IPS DF 19.7 (cell line): ENCODE measurements around the gene METRNL.
"Not testable (repeated sequence)": the region's sequence is repeated elsewhere in the genome, so short reads cannot be mapped to it uniquely, and the experiment has no call there.

ENCODE experiments used
- DNase-seq: peaks from one replicate; pipeline ENCODE4 v3.0.0-alpha.2; 2013; ENCODE audit warnings: low read depth, low spot score

The METRNL gene, protein sequence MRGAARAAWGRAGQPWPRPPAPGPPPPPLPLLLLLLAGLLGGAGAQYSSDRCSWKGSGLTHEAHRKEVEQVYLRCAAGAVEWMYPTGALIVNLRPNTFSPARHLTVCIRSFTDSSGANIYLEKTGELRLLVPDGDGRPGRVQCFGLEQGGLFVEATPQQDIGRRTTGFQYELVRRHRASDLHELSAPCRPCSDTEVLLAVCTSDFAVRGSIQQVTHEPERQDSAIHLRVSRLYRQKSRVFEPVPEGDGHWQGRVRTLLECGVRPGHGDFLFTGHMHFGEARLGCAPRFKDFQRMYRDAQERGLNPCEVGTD

GRCh38 chr17:83079352-83079747, at the start of gene METRNL:
Gene METRNL, plus strand, starts transcription at chr17:83079609. Its CDS starts 207 bp downstream, at chr17:83079816.
- DNase-seq = no peak

DNA sequence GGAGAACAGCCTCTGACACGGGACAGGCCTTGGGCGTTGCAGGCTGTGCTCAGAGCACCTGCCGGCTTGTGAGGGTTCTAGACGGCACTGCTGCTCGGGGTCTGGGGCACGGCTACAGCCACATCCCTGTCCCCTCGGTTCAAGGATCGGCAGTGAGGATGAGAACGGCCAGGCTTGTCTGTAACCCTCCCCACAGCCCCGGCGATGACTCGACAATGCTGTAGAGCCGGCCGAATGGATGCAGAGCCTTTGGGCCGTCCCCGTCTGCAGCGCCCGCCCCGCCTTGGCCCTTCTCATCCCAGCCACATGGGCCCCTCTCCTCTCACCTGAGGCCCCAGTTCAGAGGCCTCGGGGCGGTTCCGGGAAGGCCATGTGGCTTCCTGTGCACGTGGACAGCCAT, 49.0 kb upstream of the METRNL start:
- DNase-seq = no peak

GRCh38 chr17:83031321-83031945, 48.0 kb upstream of the METRNL start:
- DNase-seq = no peak

DNA sequence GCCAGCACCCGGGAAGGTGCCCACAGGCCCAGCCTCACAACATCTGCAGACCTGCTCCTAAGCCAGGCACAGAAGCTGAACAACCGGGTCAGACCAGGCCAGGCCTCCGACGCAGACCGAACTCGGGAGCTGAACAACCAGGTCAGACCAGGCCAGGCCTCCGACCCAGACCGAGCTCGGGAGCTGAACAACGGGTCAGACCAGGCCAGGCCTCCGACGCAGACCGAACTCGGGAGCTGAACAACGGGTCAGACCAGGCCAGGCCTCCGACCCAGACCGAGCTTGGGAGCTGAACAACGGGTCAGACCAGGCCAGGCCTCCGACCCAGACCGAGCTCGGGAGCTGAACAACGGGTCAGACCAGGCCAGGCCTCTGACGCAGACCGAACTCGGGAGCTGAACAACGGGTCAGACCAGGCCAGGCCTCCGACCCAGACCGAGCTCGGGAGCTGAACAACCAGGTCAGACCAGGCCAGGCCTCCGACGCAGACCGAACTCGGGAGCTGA, 47.4 kb upstream of the METRNL start:
- not testable (repeated sequence) for DNase-seq

DNA sequence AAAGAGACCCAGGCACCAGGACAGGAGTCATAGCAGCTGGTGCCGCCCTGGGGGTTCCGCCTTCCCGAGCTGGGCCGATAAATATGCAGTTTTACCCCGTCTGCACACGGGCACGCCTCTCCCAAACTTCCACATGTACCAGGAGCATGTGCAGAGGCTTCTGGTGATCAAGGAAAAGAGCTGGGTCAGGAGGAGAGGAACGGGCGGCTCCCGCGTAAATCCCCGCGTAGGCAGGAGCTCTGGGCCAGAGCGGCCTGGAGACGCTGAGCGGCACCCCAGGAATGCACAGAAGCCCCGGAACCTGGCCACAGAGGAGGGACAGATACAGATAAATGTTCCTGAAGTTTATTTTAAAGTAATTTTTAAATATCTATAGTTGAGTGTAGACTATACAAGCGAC, 46.6 kb upstream of the METRNL start:
- no peak for DNase-seq

DNA sequence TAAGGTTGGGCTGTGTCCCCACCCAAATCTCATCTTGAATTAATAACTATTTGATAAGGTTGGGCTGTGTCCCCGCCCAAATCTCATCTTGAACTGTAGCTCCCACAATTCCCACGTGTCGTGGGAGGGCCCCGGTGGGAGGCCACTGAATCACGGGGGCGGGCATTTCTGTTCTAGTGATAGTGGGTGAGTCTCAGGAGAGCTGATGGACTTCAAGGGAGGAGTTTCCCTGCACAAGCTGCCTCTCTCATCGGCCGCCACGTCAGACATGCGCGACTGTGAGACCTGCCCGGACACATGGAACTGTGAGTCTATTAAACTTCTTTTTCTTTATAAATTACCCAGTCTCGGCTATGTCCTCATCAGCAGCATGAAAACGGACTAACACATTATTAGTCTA, 44.9 kb upstream of the METRNL start:
- no peak for DNase-seq

- no peak for DNase-seq
These were observed 43.7 kb upstream of the METRNL start for GRCh38 chr17:83035722-83036121.

GRCh38 chr17:83036193-83036592, 43.2 kb upstream of the METRNL start:
- DNase-seq = no peak

DNA sequence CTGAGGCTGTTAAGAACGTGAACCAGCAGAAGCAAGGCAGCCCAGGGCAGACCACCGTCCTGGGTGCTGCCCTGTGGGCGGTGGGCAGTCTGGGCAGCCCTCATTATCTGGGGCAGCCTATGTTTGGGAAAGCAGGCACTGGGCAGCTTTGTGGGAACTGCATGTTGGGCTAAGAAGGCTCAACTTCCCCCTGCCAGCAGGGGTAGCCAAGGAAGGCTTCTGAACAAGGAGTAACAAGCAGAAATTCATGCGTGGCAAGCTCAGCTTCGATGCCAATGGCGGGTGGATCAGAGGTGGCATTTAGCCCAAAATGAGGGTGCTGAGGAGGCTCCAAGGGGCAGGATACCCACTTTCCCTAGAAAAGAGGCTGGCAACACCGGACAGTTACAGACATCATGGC, 42.7 kb upstream of the METRNL start:
- no peak for DNase-seq

- DNase-seq = no peak
These were observed 42.1 kb upstream of the METRNL start for GRCh38 chr17:83037084-83037873.

DNA sequence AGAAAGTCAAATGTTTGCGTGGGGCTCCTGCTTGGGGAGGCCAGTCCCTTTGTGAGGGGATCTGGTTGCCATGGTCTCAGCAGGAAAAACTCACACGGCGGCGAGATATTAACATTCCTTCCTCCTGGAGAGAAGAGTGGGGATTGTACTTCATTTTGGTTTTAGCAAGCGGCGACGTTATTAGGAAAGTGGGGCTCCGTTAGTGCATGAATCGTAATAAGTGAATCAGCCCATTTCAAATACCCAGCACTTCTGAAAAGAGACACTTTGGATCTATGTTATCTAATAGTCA, 41.6 kb upstream of the METRNL start:
- DNase-seq = no peak

DNA sequence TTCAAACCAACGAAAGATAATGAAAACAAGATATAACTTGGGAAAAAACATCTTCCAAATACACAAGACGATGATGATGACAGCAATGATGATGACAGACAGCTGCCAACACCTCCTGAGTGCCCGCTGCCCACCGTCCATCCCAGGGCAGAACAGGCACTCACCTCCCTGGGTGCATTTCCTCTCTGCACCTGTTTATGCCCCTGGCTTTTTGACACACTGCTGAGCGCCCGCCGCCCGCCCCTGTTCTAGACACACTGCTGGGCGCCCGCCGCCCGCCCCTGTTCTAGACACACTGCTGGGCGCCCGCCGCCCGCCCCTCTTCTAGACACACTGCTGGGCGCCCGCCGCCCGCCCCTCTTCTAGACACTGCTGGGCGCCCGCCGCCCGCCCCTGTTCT, 40.4 kb upstream of the METRNL start:
- DNase-seq = not testable (repeated sequence)

GRCh38 chr17:83041305-83041704, 38.1 kb upstream of the METRNL start:
- DNase-seq = no peak

- no peak for DNase-seq
These were observed 36.8 kb upstream of the METRNL start for GRCh38 chr17:83042522-83043158.

DNA sequence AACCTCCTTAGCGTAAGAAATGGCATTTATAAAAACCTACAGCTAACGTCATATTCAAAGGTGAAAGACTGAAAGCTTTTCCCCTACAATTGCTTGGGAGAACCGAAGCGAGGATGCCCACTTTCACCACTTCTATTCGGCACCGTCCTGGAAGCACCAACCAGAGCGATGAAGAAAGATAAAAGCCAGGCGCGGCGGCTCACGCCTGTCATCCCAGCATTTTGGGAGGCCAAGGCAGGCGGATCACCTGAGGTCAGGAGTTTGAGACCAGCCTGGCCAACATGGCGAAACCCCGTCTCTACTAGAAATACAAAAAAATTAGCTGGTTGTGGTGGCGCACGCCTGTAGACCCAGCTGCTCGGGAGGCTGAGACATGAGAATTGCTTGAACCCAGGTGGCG, 34.9 kb upstream of the METRNL start:
- DNase-seq = not testable (repeated sequence)

- DNase-seq = no peak
These were observed 32.8 kb upstream of the METRNL start for GRCh38 chr17:83046448-83047181.

- no peak for DNase-seq
These were observed 32.3 kb upstream of the METRNL start for GRCh38 chr17:83047182-83047478.

DNA sequence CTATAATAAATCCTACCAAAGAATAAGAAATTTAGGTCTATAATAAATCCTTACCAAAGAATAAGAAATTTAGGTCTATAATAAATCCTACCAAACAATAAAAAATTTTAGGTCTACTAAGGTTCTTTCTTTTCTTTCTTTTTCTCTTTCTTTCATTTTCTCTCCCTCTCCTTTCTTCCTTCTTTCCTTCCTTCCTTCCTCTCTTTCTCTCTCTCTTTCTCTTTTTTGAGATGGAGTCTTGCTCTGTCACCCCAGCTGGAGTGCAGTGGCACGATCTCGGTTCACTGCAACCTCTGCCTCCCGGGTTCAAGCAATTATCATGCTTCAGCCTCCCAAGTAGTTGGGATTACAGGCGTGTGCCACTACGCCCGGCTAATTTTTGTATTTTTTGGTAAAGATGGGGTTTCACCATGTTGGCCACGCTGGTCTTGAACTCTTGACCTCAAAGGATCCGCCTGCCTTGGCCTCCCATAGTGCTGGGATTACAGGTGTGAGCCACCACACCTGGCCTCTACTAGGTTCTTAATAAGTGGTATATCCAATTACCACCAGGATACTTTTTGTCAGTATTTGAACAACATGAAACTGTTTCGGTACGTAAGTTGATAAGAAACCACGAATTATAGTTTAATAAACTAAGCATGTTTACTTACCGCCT, 31.5 kb upstream of the METRNL start:
- not testable (repeated sequence) for DNase-seq

DNA sequence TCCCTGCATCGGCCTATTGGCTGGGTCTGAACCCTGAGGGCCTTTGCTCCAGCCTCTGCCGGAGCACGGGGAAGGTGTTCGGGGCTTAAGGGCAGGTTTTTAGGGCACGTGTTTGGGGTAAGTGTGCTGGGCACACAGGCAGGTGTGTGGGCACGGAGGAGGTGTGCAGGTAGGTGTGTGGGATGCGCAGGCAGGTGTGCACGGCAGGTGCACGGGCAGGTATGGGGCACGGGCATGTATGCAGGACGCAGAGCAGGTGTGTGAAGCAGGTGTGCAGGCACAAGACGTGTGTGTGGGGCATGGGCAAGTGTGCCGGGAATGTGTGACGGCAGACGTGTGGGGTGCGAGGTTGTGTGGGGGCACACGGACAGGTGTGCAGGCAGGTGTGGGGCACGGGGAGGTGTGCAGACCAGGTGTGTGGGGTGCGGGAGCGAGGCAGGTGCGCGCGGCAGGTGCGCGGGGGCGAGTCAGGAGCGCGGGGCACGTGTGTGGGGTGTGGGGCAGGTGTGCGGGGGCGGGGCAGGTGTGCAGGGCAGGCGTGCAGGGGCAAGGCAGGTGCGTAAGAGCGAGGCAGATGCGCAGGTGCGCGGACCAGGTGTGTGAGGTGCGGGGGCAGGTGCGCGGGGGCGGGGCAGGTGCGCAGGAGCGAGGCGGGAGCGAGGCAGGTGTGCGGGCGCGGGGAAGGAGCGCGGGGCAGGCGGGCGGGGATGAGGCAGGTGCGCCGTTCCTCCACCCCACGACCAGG, 28.6 kb upstream of the METRNL start:
- no peak for DNase-seq
